ENCODE data around the gene POLR2C.
A peak's percentile ranks its signal among the peaks of the same experiment; 100 is the strongest.

POLR2C gene

GRCh38 chr16:57500578-57501111 is 38.2 kb downstream of the POLR2C start:
- DNase-seq = no peak

- DNase-seq = no peak
Observed at GRCh38 chr16:57501492-57501891, 39.0 kb downstream of the POLR2C start.

- no peak for DNase-seq
Observed at GRCh38 chr16:57502048-57502775, 39.7 kb downstream of the POLR2C start.

- DNase-seq = no peak
Observed at GRCh38 chr16:57503366-57503765, 40.9 kb downstream of the POLR2C start.

GRCh38 chr16:57504001-57504400 is 41.5 kb downstream of the POLR2C start:
- no peak for DNase-seq

GRCh38 chr16:57504491-57504890 is 42.0 kb downstream of the POLR2C start:
- no peak for DNase-seq

- DNase-seq = no peak
Observed at GRCh38 chr16:57505169-57505568, 42.7 kb downstream of the POLR2C start.

GRCh38 chr16:57507136-57508034 is 44.9 kb downstream of the POLR2C start:
- no peak for DNase-seq

GRCh38 chr16:57508035-57508425 is 45.6 kb downstream of the POLR2C start:
- DNase-seq = no peak

- no peak for DNase-seq
Observed at GRCh38 chr16:57509231-57509923, 46.9 kb downstream of the POLR2C start.

GRCh38 chr16:57510016-57510871 is 47.8 kb downstream of the POLR2C start:
- DNase-seq = no peak

GRCh38 chr16:57512296-57513001 is 50.0 kb downstream of the POLR2C start:
- no peak for DNase-seq

- no peak for DNase-seq
Observed at GRCh38 chr16:57513371-57514102, 51.1 kb downstream of the POLR2C start.

- no peak for DNase-seq
Observed at GRCh38 chr16:57514371-57514770, 51.9 kb downstream of the POLR2C start.

GRCh38 chr16:57514791-57515600 is 52.5 kb downstream of the POLR2C start:
- DNase-seq = no peak

- peak in 3 of 58 donors; percentile 17 to 28 (median 18) for DNase-seq
Observed at GRCh38 chr16:57516176-57516725, 53.8 kb downstream of the POLR2C start.

GRCh38 chr16:57516773-57517172 is 54.3 kb downstream of the POLR2C start:
- no peak for DNase-seq
